ENCODE results near the gene IFITM5. TPM values are rescaled to one million over a fixed set of nuclear protein-coding genes. Genes with fewer than 3 reads are reported as not detected.

The IFITM5 gene
- total and polyA plus RNA-seq, 9 of the 15 experiments (the other 6 are each of a cell fraction or from before 2014, with no cell fraction given): 0.19 TPM; not detected in 8

- TF ChIP-seq, protein P1, sequence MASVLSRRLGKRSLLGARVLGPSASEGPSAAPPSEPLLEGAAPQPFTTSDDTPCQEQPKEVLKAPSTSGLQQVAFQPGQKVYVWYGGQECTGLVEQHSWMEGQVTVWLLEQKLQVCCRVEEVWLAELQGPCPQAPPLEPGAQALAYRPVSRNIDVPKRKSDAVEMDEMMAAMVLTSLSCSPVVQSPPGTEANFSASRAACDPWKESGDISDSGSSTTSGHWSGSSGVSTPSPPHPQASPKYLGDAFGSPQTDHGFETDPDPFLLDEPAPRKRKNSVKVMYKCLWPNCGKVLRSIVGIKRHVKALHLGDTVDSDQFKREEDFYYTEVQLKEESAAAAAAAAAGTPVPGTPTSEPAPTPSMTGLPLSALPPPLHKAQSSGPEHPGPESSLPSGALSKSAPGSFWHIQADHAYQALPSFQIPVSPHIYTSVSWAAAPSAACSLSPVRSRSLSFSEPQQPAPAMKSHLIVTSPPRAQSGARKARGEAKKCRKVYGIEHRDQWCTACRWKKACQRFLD (CRISPR knock-in tag; IDR thresholded peaks at IDR 0.05): 0 out of 2 replicates have a peak, but pooled peaks have one; percentile 26
- TF ChIP-seq ZNF239 (CRISPR knock-in tag; IDR thresholded peaks at IDR 0.05): no peak
- peak; percentile 79; the same call in 1 of the 2 replicates for TF ChIP-seq L3MBTL2 (IDR thresholded peaks at IDR 0.05)
- 0 out of 2 replicates have a peak, but pooled peaks have one; percentile 3 for TF ChIP-seq HDGF (IDR thresholded peaks at IDR 0.05)
- TF ChIP-seq AFF1 (IDR thresholded peaks at IDR 0.05; ENCODE audit: low read depth in 1 of 2, partially characterized antibody in 2 of 2): peak in 1 of 2 experiments; percentile 40
- no peak for TF ChIP-seq ZEB2 (IDR thresholded peaks at IDR 0.05)
- TF ChIP-seq ZBTB9 (CRISPR knock-in tag; IDR thresholded peaks at IDR 0.05): peak; percentile 32; the same call in 1 of the 2 replicates
- no peak for TF ChIP-seq CSDE1 (IDR thresholded peaks at IDR 0.05)
- 0 out of 2 replicates have a peak, but pooled peaks have one; percentile 42 for TF ChIP-seq OTX1 (CRISPR knock-in tag; IDR thresholded peaks at IDR 0.05)
- TF ChIP-seq, protein P2, sequence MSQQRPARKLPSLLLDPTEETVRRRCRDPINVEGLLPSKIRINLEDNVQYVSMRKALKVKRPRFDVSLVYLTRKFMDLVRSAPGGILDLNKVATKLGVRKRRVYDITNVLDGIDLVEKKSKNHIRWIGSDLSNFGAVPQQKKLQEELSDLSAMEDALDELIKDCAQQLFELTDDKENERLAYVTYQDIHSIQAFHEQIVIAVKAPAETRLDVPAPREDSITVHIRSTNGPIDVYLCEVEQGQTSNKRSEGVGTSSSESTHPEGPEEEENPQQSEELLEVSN (IDR thresholded peaks at IDR 0.05; ENCODE audit: borderline replicate concordance in 1 of 2, extremely low read depth in 1 of 2, insufficient read depth in 1 of 2, insufficient read length in 1 of 2, low read depth in 1 of 2, low read length in 1 of 2, poor library complexity in 1 of 2, severe bottlenecking in 1 of 2): peak; percentile 56 to 92
- TF ChIP-seq PCBP1 (IDR thresholded peaks at IDR 0.05; ENCODE audit: low read depth, low read length, poor library complexity, severe bottlenecking): peak; percentile 87
- peak; percentile 13 for TF ChIP-seq POLR2B (IDR thresholded peaks at IDR 0.05; ENCODE audit: low read depth, partially characterized antibody)
- TF ChIP-seq ZBTB7A (IDR thresholded peaks at IDR 0.05; ENCODE audit: borderline replicate concordance, control insufficient read depth, low read depth, low read length): peak; percentile 22; the same call in 1 of the 2 replicates
- TF ChIP-seq PHF8 (IDR thresholded peaks at IDR 0.05; ENCODE audit: borderline replicate concordance, low read length): peak; percentile 27; the same call in 1 of the 2 replicates
- TF ChIP-seq ZFP1 (CRISPR knock-in tag; IDR thresholded peaks at IDR 0.05): 0 out of 2 replicates have a peak, but pooled peaks have one; percentile 3
- 0 out of 2 replicates have a peak, but pooled peaks have one; percentile 22 for TF ChIP-seq TARDBP (IDR thresholded peaks at IDR 0.05)
- no peak for TF ChIP-seq NCOA6 (IDR thresholded peaks at IDR 0.05)
- TF ChIP-seq VEZF1 (CRISPR knock-in tag; IDR thresholded peaks at IDR 0.05): peak; percentile 91
Measured at GRCh38 chr11:267491-267994, 31.8 kb downstream of the IFITM5 start (continued).

All from K562 (cell line).